Muscle layer of colon (tissue), 2 donors: ENCODE measurements around the gene PLCH1.

ENCODE experiments used
- H3K27ac ChIP-seq: one replicate; pipeline ENCODE4 v1.7.0; 2013; ENCODE audit warnings: low read depth, mild to moderate bottlenecking, low read length, moderate library complexity
- H3K27me3 ChIP-seq, 2 donors: one replicate each; pipeline ENCODE4 v1.7.0; 2013; ENCODE audit warnings: low read length in 2 of 2, mild to moderate bottlenecking in 2 of 2; ENCODE audit not compliant: insufficient read depth in 2 of 2, control insufficient read depth in 1 of 2
- H3K36me3 ChIP-seq: one replicate; pipeline ENCODE4 v1.7.0; 2013; ENCODE audit warnings: mild to moderate bottlenecking, low read length; ENCODE audit not compliant: insufficient read depth
- H3K4me1 ChIP-seq: one replicate; pipeline ENCODE4 v1.7.0; 2013; ENCODE audit warnings: mild to moderate bottlenecking, low read length; ENCODE audit not compliant: insufficient read depth
- H3K4me3 ChIP-seq, 2 donors: one replicate each; pipeline ENCODE4 v1.7.0; 2013; ENCODE audit warnings: low read length in 2 of 2, low read depth in 1 of 2, mild to moderate bottlenecking in 1 of 2, moderate library complexity in 1 of 2
- H3K9ac ChIP-seq: one replicate; pipeline ENCODE4 v1.7.0; 2013; ENCODE audit warnings: low read length
- H3K9me3 ChIP-seq: one replicate; pipeline ENCODE4 v1.7.0; 2013; ENCODE audit warnings: mild to moderate bottlenecking, low read length
- donor health status: abdominal sarcoma.
- donor health status: Adenocarcinoma of cecum.

PLCH1 gene

DNA sequence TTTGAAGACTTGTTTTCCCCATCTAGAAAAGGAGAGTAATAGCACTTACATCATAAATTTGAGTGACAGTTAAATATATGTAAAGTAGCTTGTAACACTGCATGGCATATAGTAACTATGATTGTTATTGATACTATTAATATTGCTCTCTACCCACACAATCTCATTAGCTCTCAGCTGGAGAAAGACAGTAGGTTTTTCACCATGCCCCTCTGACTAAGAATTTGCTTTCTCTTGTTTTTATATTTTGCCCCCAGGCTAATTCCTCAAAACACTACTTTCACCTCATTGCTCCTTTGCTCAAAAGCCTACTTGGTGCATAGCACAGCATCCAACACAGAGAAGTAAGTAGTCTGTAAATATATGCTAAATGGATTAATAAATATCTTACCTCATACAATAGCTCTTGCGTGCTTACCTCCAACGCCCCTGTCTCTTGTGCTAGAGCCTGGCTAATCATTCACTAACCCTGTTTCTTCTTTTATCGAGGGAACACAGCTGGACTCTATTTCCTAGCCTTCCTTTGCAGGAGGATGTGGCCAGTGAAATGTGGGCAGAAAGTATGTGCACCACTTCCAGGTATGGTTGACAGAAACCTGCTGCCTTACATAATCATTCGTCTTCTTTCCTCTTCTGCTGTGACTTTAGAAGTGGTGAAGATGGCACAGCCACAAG, 190.0 kb downstream of the PLCH1 start:
- Histone ChIP-seq H3K27me3 (no peaks in the 10 kb centered on the region), H3K4me3 (no peak overlapping the region), H3K4me1 (no peaks in the 10 kb centered on the region), H3K9me3 (no peaks in the 10 kb centered on the region), H3K36me3 (no peaks in the 10 kb centered on the region), H3K9ac (no peak overlapping the region), H3K27ac (no peak overlapping the region)

DNA sequence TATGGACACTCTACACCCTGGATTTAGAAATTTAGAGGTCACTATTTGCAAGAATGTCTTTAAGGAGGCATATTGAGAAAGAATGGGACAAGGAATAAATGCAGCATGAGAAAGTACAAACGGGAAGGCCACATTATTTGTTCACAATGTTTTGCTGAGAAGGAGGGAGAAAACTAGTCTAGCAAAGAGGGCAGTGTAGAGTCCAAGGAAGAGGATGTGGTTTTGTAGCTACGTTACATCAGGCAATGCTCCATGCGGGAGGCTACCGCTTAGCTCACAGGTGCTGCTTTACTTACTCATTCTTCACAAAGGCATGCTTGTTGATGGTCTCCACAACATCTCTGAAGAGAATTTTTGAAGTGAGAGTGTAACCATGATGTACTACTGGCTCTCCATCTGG, 191.1 kb downstream of the PLCH1 start:
- H3K27me3 ChIP-seq = no peaks in the 10 kb centered on the region
- no peak overlapping the region for H3K27ac ChIP-seq
- H3K36me3 ChIP-seq = no peaks in the 10 kb centered on the region
- H3K4me1 ChIP-seq = no peaks in the 10 kb centered on the region
- H3K9me3 ChIP-seq = no peaks in the 10 kb centered on the region
- H3K4me3 ChIP-seq = no peak overlapping the region
- H3K9ac ChIP-seq = no peak overlapping the region

DNA sequence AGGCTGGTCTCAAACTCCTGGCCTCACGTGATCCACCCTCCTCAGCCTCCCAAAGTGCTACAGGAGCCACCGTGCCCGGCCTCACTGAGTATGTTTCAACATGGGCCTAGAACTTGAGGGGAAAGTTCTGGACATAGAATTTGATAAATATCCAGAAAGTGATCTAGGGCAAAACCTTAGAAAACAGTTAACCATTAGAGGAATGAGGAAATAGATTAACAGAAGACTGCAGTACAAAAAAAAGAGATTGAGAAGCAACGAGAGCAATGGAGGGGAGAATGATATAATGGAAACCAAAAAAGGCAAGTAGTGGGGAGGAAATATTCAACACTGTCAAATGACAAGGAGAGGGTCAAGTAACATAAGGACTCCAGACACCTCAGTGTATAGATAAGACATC, 191.5 kb downstream of the PLCH1 start:
- Histone ChIP-seq H3K9me3 (no peaks in the 10 kb centered on the region), H3K27ac (no peak overlapping the region), H3K27me3 (no peaks in the 10 kb centered on the region), H3K4me3 (no peak overlapping the region), H3K9ac (no peak overlapping the region), H3K36me3 (no peaks in the 10 kb centered on the region), H3K4me1 (no peaks in the 10 kb centered on the region)

DNA sequence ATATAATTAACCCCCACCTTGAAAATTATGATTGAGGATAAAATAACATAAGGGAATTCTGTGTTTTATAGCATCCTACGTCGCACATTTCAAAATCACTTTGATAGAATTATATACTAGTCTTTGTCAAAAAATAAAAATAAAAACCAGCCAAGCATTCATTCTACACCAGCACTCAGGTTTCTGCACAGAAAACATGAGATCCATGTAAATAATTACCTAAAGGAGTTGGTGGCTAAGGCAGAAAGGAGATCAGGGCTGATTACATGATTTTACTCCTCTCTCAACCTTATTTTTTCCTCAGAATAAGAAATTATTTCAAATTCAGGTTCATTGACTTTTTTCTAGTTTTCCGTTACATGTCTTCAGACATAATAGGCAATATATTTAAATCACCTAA, 194.5 kb downstream of the PLCH1 start:
- Histone ChIP-seq H3K4me3 (no peak overlapping the region), H3K27me3 (no peaks in the 10 kb centered on the region), H3K9me3 (no peaks in the 10 kb centered on the region)

DNA sequence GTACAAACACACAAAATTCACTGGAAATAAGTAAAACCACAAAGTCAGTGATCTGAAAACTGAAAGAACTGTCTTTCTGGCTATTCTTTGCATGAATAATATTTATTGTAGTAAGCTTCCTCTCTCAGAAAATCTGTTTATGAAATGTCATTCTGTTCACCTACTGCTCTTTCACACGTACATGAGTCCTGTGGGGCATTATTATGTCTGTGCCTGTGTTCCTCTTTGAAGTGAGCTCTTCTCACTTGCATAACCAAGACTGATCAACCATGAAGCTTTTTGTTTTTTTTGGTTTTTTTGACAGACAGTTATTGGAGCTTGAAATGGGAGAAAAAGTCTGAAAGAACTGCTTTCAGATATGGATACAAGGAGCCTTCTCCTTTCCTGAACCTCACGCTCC, 195.8 kb downstream of the PLCH1 start:
- H3K27ac ChIP-seq = no peak overlapping the region
- H3K9me3 ChIP-seq = no peaks in the 10 kb centered on the region
- H3K4me1 ChIP-seq = no peaks in the 10 kb centered on the region
- no peak overlapping the region for H3K4me3 ChIP-seq
- no peak overlapping the region for H3K9ac ChIP-seq
- H3K27me3 ChIP-seq = no peaks in the 10 kb centered on the region
- H3K36me3 ChIP-seq = no peaks in the 10 kb centered on the region

More for the DNA sequence above, 194.5 kb downstream of the PLCH1 start:
- no peak overlapping the region for H3K27ac ChIP-seq
- no peaks in the 10 kb centered on the region for H3K4me1 ChIP-seq
- no peak overlapping the region for H3K9ac ChIP-seq
- no peaks in the 10 kb centered on the region for H3K36me3 ChIP-seq

DNA sequence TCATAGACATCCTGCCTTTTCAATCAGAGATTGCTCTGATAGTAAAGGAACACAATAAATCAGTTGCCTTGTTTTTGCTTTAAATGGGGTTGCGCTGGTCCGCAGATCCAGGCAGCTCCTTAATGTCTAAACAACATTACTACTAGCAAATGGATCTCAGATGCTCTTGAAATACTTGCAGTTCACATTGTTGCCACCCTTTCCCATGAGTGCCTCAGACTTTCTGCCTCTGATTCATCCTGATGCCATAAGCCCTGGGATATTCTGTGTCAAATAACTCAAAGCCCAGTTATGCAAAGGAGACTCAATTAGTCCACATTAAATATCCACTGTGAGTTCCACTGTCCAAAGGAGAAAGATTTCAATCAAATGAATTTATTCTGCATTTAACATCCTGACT, 196.7 kb downstream of the PLCH1 start:
- Histone ChIP-seq H3K9me3 (no peaks in the 10 kb centered on the region), H3K9ac (no peak overlapping the region), H3K4me1 (no peaks in the 10 kb centered on the region), H3K36me3 (no peaks in the 10 kb centered on the region), H3K27me3 (no peaks in the 10 kb centered on the region), H3K27ac (no peak overlapping the region), H3K4me3 (no peak overlapping the region)

DNA sequence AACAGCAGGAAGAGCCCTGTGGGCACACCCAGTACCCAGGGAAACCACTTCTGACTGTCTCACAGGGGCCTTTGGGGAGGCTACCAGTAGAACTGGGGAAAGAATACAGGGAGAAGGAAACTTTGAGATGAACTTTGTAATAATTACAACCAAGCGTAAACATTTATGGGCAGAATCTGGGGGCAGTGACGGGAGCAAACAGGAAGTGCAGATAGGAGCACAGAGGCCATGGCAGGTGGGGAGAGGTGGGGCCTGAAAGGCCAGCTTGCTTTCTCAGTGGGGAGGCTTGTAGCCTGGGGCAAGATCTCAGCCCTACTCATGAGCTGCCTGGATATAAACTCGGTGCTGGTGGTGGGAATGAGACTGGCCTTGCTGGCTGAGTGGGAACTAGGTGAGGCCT, 209.8 kb downstream of the PLCH1 start:
- no peak overlapping the region for H3K27ac ChIP-seq
- H3K27me3 ChIP-seq = no peaks in the 10 kb centered on the region
- H3K4me1 ChIP-seq = no peaks in the 10 kb centered on the region
- H3K36me3 ChIP-seq = no peaks in the 10 kb centered on the region
- no peak overlapping the region for H3K4me3 ChIP-seq
- H3K9me3 ChIP-seq = no peaks in the 10 kb centered on the region
- H3K9ac ChIP-seq = no peak overlapping the region

DNA sequence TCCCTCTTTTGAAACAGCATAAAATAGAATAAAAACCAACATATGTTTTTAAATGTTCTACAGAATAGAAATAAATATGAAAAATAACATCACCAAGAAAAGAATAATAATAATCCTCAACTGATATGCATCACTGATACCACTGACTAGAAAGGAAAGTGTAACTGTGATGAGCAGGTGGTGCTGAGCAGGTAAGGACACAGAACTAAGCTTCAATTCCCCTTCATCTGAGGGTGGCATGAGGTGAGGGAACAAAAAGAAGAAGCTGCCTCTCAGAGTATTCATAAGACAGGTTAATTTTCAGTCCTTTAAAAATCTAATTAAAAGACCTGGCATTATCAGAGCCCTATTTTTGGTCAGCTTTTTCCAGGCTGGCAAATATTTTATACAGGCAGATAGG, 216.3 kb downstream of the PLCH1 start:
- Histone ChIP-seq H3K4me3 (no peak overlapping the region), H3K9ac (no peak overlapping the region), H3K4me1 (no peaks in the 10 kb centered on the region), H3K27me3 (no peaks in the 10 kb centered on the region), H3K27ac (no peak overlapping the region), H3K9me3 (no peaks in the 10 kb centered on the region), H3K36me3 (no peaks in the 10 kb centered on the region)

DNA sequence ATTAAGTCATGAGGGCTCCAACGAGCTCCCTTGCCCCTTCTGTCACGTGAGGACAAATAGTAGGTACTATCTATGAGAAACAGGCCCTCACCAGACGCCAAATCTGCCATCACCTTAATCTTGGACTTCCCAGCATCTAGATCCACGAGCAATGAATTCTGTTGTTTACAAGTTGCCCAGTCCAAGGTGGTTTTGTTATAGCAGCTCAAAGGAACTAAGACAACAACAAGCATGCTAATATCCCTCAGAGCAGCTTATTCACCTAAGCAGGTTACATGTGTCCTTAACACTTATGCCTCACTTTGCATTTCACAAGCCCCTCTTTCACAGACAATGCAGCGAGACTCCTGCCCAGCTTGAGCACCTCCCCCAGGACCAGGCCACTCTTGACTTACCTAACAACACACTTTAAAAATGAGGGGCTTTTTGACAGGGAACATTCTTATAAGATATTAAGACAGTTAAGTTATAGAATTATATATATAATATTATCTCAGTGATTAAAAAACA, 219.5 kb downstream of the PLCH1 start:
- H3K9ac ChIP-seq = no peak overlapping the region
- no peaks in the 10 kb centered on the region for H3K36me3 ChIP-seq
- no peaks in the 10 kb centered on the region for H3K27me3 ChIP-seq
- H3K27ac ChIP-seq = no peak overlapping the region
- H3K4me3 ChIP-seq = no peak overlapping the region
- H3K4me1 ChIP-seq = no peaks in the 10 kb centered on the region
- H3K9me3 ChIP-seq = no peaks in the 10 kb centered on the region

DNA sequence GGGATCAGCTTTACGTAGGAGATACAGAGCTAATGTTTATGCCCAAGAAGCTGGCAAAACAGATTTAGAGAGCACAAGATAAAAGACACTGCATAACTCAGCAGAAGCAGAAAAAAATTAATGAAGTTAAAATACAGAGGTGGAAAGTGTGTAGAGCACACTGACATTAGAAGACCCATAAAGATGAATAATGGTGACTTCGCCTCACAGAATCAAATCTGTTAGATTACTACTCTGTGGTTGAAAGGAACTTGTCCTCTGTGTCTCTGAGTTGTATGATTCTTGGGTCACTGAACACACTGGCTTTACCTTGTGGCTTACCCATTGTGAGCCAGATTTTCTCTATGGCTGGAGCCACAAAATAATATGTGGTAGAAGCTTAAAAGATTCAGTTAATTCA, 224.4 kb downstream of the PLCH1 start:
- no peak overlapping the region for H3K9ac ChIP-seq
- no peak overlapping the region for H3K27ac ChIP-seq
- H3K36me3 ChIP-seq = no peaks in the 10 kb centered on the region
- H3K4me3 ChIP-seq = no peak overlapping the region
- H3K27me3 ChIP-seq = no peaks in the 10 kb centered on the region
- no peaks in the 10 kb centered on the region for H3K4me1 ChIP-seq
- no peaks in the 10 kb centered on the region for H3K9me3 ChIP-seq

DNA sequence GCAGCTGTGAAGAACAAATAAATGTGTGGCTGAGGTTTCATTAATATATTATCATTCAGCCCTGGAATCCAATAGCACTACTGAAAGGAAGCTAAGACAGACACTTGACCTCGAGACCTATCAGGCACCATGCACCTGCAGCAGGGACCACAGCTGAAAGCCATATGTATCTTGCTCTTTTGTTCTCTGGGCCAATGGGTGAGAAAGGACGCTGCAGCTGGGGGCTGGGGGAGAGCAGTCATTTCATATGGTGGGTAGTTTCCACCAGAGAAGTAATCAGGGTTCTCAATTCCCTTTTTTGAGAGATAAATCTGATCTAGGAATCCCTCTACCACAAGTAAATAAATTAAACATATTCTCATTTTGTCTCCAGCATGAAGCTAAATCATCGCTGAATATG, 225.8 kb downstream of the PLCH1 start:
- Histone ChIP-seq H3K36me3 (no peaks in the 10 kb centered on the region), H3K27ac (no peak overlapping the region), H3K4me1 (no peaks in the 10 kb centered on the region), H3K9ac (no peak overlapping the region), H3K9me3 (no peaks in the 10 kb centered on the region), H3K27me3 (no peaks in the 10 kb centered on the region), H3K4me3 (no peak overlapping the region)

DNA sequence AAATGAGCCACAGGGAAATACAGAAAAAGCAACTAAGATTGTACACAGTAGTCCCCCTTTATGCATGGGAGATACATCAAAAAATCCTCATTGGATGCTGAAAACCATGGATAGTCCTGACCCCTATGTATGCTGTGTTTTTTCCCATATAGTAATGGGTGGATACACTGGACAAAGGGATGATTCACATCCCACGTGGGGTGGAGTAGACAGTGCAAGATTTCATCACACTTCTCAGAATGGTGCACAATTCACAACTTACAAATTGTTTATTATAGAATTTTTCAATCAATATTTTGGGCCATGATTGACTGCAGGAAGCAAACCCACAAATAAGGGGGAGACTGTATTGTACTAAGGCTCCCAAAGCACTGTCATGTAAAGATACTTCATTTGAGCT, 227.0 kb downstream of the PLCH1 start:
- Histone ChIP-seq H3K4me3 (no peak overlapping the region), H3K4me1 (no peaks in the 10 kb centered on the region), H3K9ac (no peak overlapping the region), H3K27me3 (no peaks in the 10 kb centered on the region), H3K36me3 (no peaks in the 10 kb centered on the region), H3K27ac (no peak overlapping the region), H3K9me3 (no peaks in the 10 kb centered on the region)
